ENCODE data around the gene ADAMTS17. TPM values are rescaled to one million over a fixed set of nuclear protein-coding genes. Genes with fewer than 3 reads are reported as not detected.

Gene ADAMTS17
- total and polyA plus RNA-seq, 2 experiments from 2014 or later, result 0.69 to 3.3 TPM

DNA sequence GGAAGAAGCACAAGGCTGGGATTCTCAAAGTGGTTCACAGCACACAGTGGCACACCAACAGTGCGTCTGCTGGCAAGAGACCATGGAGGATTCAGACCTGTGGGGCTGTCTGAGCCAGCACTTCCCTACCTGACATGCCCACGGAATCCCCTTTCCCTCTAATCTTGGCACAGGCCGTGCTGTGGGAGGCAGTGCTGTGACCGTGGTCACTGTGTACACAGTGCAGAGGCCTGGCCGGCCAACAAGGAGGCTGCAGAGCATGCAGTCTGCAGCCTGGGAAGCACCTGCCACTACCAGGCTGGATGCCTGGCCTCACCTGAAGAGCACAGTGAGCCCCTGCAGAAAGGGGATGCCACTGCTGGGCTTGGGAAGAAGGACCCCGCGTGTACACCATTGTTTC is 307.6 kb downstream of the ADAMTS17 start:
- Histone ChIP-seq H3K36me3 (no peaks in the 10 kb centered on the region), H3K27me3 (no peaks in the 10 kb centered on the region), H3K4me1 (ENCODE audit: low read depth) (no peaks in the 10 kb centered on the region), H3K4me3 (no peak overlapping the region), H3K27ac (no peak overlapping the region), H3K9me3 (ENCODE audit: low read depth) (no peaks in the 10 kb centered on the region)
- no peak for DNase-seq (ENCODE audit: low read depth in 1 of 2, low spot score in 1 of 2)
- TF ChIP-seq, protein P1, sequence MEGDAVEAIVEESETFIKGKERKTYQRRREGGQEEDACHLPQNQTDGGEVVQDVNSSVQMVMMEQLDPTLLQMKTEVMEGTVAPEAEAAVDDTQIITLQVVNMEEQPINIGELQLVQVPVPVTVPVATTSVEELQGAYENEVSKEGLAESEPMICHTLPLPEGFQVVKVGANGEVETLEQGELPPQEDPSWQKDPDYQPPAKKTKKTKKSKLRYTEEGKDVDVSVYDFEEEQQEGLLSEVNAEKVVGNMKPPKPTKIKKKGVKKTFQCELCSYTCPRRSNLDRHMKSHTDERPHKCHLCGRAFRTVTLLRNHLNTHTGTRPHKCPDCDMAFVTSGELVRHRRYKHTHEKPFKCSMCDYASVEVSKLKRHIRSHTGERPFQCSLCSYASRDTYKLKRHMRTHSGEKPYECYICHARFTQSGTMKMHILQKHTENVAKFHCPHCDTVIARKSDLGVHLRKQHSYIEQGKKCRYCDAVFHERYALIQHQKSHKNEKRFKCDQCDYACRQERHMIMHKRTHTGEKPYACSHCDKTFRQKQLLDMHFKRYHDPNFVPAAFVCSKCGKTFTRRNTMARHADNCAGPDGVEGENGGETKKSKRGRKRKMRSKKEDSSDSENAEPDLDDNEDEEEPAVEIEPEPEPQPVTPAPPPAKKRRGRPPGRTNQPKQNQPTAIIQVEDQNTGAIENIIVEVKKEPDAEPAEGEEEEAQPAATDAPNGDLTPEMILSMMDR (IDR thresholded peaks at IDR 0.05; ENCODE audit: low read depth, low read length), result no peak

DNA sequence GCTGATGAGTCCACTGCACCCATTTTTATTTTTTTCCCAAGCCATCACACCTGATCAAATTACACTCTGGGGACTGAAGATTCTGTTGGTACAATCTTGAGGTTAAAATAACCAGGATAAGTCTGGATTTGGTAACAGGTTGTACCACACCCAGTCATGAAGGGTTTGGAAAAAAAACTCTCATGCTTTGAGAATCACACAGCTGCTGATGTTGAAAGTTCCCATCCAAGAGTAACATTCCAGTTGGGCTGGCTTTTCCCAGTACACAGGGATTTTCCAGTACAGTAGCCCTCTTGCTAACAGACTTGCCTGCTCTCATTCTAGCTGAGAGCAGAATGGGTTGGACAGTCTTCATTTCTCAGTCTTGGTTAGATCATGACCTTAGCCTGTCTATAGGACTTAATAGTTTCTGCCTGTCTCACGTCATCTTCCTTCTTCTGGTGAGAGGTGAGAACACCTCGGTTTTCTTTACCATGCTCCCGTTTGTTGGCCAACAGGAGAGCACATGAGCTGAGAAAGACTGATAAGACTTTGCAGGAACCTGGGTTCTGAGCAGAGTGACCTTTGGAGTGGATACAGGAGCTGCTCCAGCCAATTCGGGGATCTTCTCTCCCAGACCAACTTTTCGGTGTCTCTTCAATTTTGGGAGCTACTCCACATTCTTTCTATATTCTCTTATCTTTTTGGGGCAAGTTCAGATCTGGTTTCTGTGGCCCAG is 308.5 kb downstream of the ADAMTS17 start:
- no peaks in the 10 kb centered on the region for H3K9me3 ChIP-seq (ENCODE audit: low read depth)
- no peaks in the 10 kb centered on the region for H3K36me3 ChIP-seq
- no peak overlapping the region for H3K4me3 ChIP-seq
- no peaks in the 10 kb centered on the region for H3K27me3 ChIP-seq
- DNase-seq (ENCODE audit: low read depth in 1 of 2, low spot score in 1 of 2), result peak in 1 of 2 donors; percentile 31
- no peak overlapping the region for H3K27ac ChIP-seq
- no peaks in the 10 kb centered on the region for H3K4me1 ChIP-seq (ENCODE audit: low read depth)
- TF ChIP-seq, protein P1 (IDR thresholded peaks at IDR 0.05; ENCODE audit: low read depth, low read length), result no peak

- Histone ChIP-seq H3K9me3 (ENCODE audit: low read depth) (no peaks in the 10 kb centered on the region), H3K4me3 (no peak overlapping the region), H3K27ac (no peak overlapping the region), H3K36me3 (no peaks in the 10 kb centered on the region), H3K27me3 (no peaks in the 10 kb centered on the region), H3K4me1 (ENCODE audit: low read depth) (no peaks in the 10 kb centered on the region)
- DNase-seq (ENCODE audit: low read depth in 1 of 2, low spot score in 1 of 2), result peak in 1 of 2 donors; percentile 33
- TF ChIP-seq, protein P1 (IDR thresholded peaks at IDR 0.05; ENCODE audit: low read depth, low read length), result no peak
These were observed 309.3 kb downstream of the ADAMTS17 start for GRCh38 chr15:100032358-100033085.

- no peaks in the 10 kb centered on the region for H3K9me3 ChIP-seq (ENCODE audit: low read depth)
- H3K27ac ChIP-seq, result no peak overlapping the region
- TF ChIP-seq, protein P1 (IDR thresholded peaks at IDR 0.05; ENCODE audit: low read depth, low read length), result no peak
- H3K27me3 ChIP-seq, result no peaks in the 10 kb centered on the region
- no peak for DNase-seq (ENCODE audit: low read depth in 1 of 2, low spot score in 1 of 2)
- H3K4me1 ChIP-seq (ENCODE audit: low read depth), result no peaks in the 10 kb centered on the region
- no peak overlapping the region for H3K4me3 ChIP-seq
- no peaks in the 10 kb centered on the region for H3K36me3 ChIP-seq
These were observed 310.0 kb downstream of the ADAMTS17 start for GRCh38 chr15:100031665-100032357.

- TF ChIP-seq, protein P1 (IDR thresholded peaks at IDR 0.05; ENCODE audit: low read depth, low read length), result no peak
- Histone ChIP-seq H3K36me3 (no peaks in the 10 kb centered on the region), H3K4me3 (no peak overlapping the region), H3K27ac (no peak overlapping the region), H3K9me3 (ENCODE audit: low read depth) (no peaks in the 10 kb centered on the region), H3K27me3 (no peaks in the 10 kb centered on the region), H3K4me1 (ENCODE audit: low read depth) (no peaks in the 10 kb centered on the region)
- DNase-seq (ENCODE audit: low read depth in 1 of 2, low spot score in 1 of 2), result peak in 1 of 2 donors; percentile 34
These were observed 311.1 kb downstream of the ADAMTS17 start for GRCh38 chr15:100030586-100031229.
